ENCODE data around the gene SFMBT1. TPM values are rescaled to one million over a fixed set of nuclear protein-coding genes. Genes with fewer than 3 reads are reported as not detected.

Gene SFMBT1
- total RNA-seq, 1 donor from 2014 or later = 19.7 TPM

GRCh38 chr3:52925405-52926313 is 120.2 kb downstream of the SFMBT1 start:
- Mint-ChIP-seq H3K9me3 (ENCODE audit: low read depth) (no peaks in the 10 kb centered on the region), H3K4me3 (ENCODE audit: low read depth) (no peak overlapping the region), H3K27ac (no peak overlapping the region), H3K27me3 (no peaks in the 10 kb centered on the region), H3K36me3 (ENCODE audit: insufficient read depth) (peaks cover 18% of the 10 kb centered on the region), H3K4me1 (ENCODE audit: low read depth) (peaks cover 3% of the 10 kb centered on the region)
- DNase-seq (ENCODE audit: low spot score, unreplicated experiment) = no peak
- TF ChIP-seq CTCF (IDR thresholded peaks at IDR 0.05; ENCODE audit: unreplicated experiment) = no peak

- peaks cover 17% of the 10 kb centered on the region for H3K36me3 Mint-ChIP-seq (ENCODE audit: insufficient read depth)
- DNase-seq (ENCODE audit: low spot score, unreplicated experiment) = no peak
- no peaks in the 10 kb centered on the region for H3K27me3 Mint-ChIP-seq
- H3K4me1 Mint-ChIP-seq (ENCODE audit: low read depth) = no peaks in the 10 kb centered on the region
- no peak overlapping the region for H3K4me3 Mint-ChIP-seq (ENCODE audit: low read depth)
- H3K9me3 Mint-ChIP-seq (ENCODE audit: low read depth) = no peaks in the 10 kb centered on the region
- TF ChIP-seq CTCF (IDR thresholded peaks at IDR 0.05; ENCODE audit: unreplicated experiment) = no peak
- peak overlapping the region; percentile 78 for H3K27ac Mint-ChIP-seq
These were observed 121.9 kb downstream of the SFMBT1 start for GRCh38 chr3:52923963-52924362.

- peaks cover 16% of the 10 kb centered on the region for H3K36me3 Mint-ChIP-seq (ENCODE audit: insufficient read depth)
- no peak for TF ChIP-seq CTCF (IDR thresholded peaks at IDR 0.05; ENCODE audit: unreplicated experiment)
- no peak for DNase-seq (ENCODE audit: low spot score, unreplicated experiment)
- H3K4me3 Mint-ChIP-seq (ENCODE audit: low read depth) = no peak overlapping the region
- no peaks in the 10 kb centered on the region for H3K9me3 Mint-ChIP-seq (ENCODE audit: low read depth)
- H3K27ac Mint-ChIP-seq = no peak overlapping the region
- no peaks in the 10 kb centered on the region for H3K27me3 Mint-ChIP-seq
- no peaks in the 10 kb centered on the region for H3K4me1 Mint-ChIP-seq (ENCODE audit: low read depth)
These were observed 125.0 kb downstream of the SFMBT1 start for GRCh38 chr3:52920841-52921240.

- Mint-ChIP-seq H3K9me3 (ENCODE audit: low read depth) (no peaks in the 10 kb centered on the region), H3K27me3 (no peaks in the 10 kb centered on the region), H3K27ac (peak overlapping the region; percentile 37), H3K36me3 (ENCODE audit: insufficient read depth) (peaks cover 14% of the 10 kb centered on the region), H3K4me3 (ENCODE audit: low read depth) (no peak overlapping the region), H3K4me1 (ENCODE audit: low read depth) (no peaks in the 10 kb centered on the region)
- no peak for TF ChIP-seq CTCF (IDR thresholded peaks at IDR 0.05; ENCODE audit: unreplicated experiment)
- DNase-seq (ENCODE audit: low spot score, unreplicated experiment) = no peak
These were observed 128.8 kb downstream of the SFMBT1 start for GRCh38 chr3:52917044-52917443.

GRCh38 chr3:52915294-52915693 is 130.6 kb downstream of the SFMBT1 start:
- TF ChIP-seq CTCF (IDR thresholded peaks at IDR 0.05; ENCODE audit: unreplicated experiment) = no peak
- Mint-ChIP-seq H3K4me3 (ENCODE audit: low read depth) (no peak overlapping the region), H3K27ac (no peak overlapping the region), H3K27me3 (no peaks in the 10 kb centered on the region), H3K36me3 (ENCODE audit: insufficient read depth) (peaks cover 17% of the 10 kb centered on the region), H3K9me3 (ENCODE audit: low read depth) (no peaks in the 10 kb centered on the region), H3K4me1 (ENCODE audit: low read depth) (no peaks in the 10 kb centered on the region)
- no peak for DNase-seq (ENCODE audit: low spot score, unreplicated experiment)
